ENCODE measurements around the gene FRMD4B. TPM values are rescaled to one million over a fixed set of nuclear protein-coding genes. Genes with fewer than 3 reads are reported as not detected.

FRMD4B gene
- total and polyA plus RNA-seq, 10 of the 15 experiments (the other 5 are each of a cell fraction or from before 2014, with no cell fraction given) = 3.9 to 11.4 (median 8.0) TPM

DNA sequence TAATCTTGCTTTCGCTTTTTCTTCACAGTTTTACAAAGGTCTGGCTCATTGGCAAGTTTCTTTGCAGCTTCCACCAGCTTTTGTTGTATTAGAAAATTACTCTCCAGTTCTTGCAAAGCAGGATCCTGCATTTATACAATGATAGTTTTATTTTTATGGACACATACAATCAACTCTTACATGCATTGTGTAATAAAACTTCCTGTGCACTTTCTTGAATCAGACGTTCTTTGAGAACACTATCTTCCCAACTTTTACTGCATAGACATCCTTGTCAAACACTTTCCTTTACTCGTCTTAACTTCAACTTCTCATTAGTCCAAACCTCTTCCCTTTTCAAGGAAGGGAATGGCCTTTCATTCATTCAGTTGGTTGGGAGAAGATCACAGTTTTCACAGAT lies 192.1 kb downstream of the FRMD4B start (continued):
- TF ChIP-seq SIX5 (IDR thresholded peaks at IDR 0.05; ENCODE audit: low read depth, low read length, severe bottlenecking) (no peak), IKZF2 (IDR thresholded peaks at IDR 0.05) (no peak), ELK1 (IDR thresholded peaks at IDR 0.05; ENCODE audit: low read depth, low read length) (no peak)

DNA sequence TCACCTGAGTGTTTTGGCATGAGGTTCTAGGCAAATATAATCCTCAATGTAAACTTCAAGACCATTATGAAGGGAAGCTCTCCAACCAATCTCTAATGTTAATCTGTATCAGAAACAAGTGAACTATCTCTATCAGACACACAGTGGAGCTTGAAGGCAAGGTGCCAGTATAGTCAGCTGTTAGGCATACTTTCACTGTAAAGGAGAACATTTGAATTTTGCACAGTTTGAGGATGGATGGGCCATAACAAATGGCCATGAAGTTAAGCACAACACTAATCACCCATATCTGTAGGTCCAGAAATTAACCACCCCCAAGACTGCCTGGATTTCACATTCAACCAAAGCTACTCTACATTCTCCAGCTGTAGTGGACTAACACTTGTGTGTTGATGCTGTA lies 194.4 kb downstream of the FRMD4B start:
- ChIA-PET RAD21 (ENCODE audit: unreplicated experiment) (no interaction called here), POLR2A (no interaction called here), CTCF (interaction anchor here (1.6 to 2.1 kb wide), 3 partner anchors 22 to 115 kb away, joined by 3 to 8 read pairs (median 4); no protein-coding TSS in a partner anchor), SMC1A (ENCODE audit: uncharacterized antibody, unreplicated experiment) (interaction anchor here (1.0 to 2.6 kb wide), 6 partner anchors 8 to 31 kb away, joined by 3 to 6 read pairs (median 4); no protein-coding TSS in a partner anchor)
- Histone ChIP-seq H3K27me3 (replicated peaks in 1 of 2; ENCODE audit: control insufficient read depth in 2 of 2, insufficient read depth in 2 of 2, low read length in 1 of 2) (no peaks in the 10 kb centered on the region), H4K20me1 (ENCODE audit: control insufficient read depth, insufficient read depth) (no peaks in the 10 kb centered on the region), H3K79me2 (ENCODE audit: control insufficient read depth, insufficient read depth, low read length) (no peaks in the 10 kb centered on the region), H3K9ac (ENCODE audit: control insufficient read depth, insufficient read depth, low read length) (no peak overlapping the region), H2AFZ (ENCODE audit: control insufficient read depth, low read depth, low read length) (no peak overlapping the region), H3K4me1 (ENCODE audit: control insufficient read depth, insufficient read depth, low read length) (no peaks in the 10 kb centered on the region), H3K27ac (ENCODE audit: control insufficient read depth, insufficient read depth) (no peak overlapping the region), H3K4me2 (ENCODE audit: control insufficient read depth, insufficient read depth) (no peak overlapping the region), H3K36me3 (ENCODE audit: control insufficient read depth in 2 of 2, insufficient read depth in 2 of 2, low read length in 1 of 2) (no peaks in the 10 kb centered on the region), H3K4me3 (no peak overlapping the region), H3K9me3 (replicated peaks; ENCODE audit: control insufficient read depth, insufficient read depth, low read length) (no peaks in the 10 kb centered on the region; the same call in 2 of the 3 replicates)
- FAIRE-seq (no peak), ATAC-seq (no peak), DNase-seq (ENCODE audit: low read depth, low spot score) (no peak)
- no TSS peak for BruUV-seq (replicated peaks)
- in situ Hi-C loops (cut with MboI) = no loop called here
- intact Hi-C loops (cut with micrococcal nuclease; ENCODE audit: unreplicated experiment) = no loop called here
- TF ChIP-seq CBFB (IDR thresholded peaks at IDR 0.05; ENCODE audit: low read depth) (no peak), WRNIP1 (IDR thresholded peaks at IDR 0.05; ENCODE audit: borderline replicate concordance, low read depth, low read length) (no peak), EP300 (IDR thresholded peaks at IDR 0.05; ENCODE audit: borderline replicate concordance in 1 of 2, control insufficient read depth in 1 of 2, low read depth in 2 of 2, low read length in 2 of 2) (no peak), KLF5 (IDR thresholded peaks at IDR 0.05; ENCODE audit: partially characterized antibody) (no peak), HDAC2 (IDR thresholded peaks at IDR 0.05) (no peak), SMARCA5 (IDR thresholded peaks at IDR 0.05) (no peak), NFXL1 (IDR thresholded peaks at IDR 0.05; ENCODE audit: borderline replicate concordance) (no peak), GATAD2B (conservative IDR thresholded peaks at IDR 0.05; ENCODE audit: low read depth) (no peak), SREBF1 (IDR thresholded peaks at IDR 0.05; ENCODE audit: low read length) (no peak), USF2 (IDR thresholded peaks at IDR 0.05; ENCODE audit: borderline replicate concordance, low read depth, low read length) (no peak), NFYB (IDR thresholded peaks at IDR 0.05; ENCODE audit: insufficient read depth, low read depth, low read length) (no peak)
- TF ChIP-seq, protein P1, sequence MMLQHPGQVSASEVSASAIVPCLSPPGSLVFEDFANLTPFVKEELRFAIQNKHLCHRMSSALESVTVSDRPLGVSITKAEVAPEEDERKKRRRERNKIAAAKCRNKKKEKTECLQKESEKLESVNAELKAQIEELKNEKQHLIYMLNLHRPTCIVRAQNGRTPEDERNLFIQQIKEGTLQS (IDR thresholded peaks at IDR 0.05; ENCODE audit: borderline replicate concordance, extremely low read depth, low read depth, low read length) = no peak
- TF ChIP-seq, protein P2, sequence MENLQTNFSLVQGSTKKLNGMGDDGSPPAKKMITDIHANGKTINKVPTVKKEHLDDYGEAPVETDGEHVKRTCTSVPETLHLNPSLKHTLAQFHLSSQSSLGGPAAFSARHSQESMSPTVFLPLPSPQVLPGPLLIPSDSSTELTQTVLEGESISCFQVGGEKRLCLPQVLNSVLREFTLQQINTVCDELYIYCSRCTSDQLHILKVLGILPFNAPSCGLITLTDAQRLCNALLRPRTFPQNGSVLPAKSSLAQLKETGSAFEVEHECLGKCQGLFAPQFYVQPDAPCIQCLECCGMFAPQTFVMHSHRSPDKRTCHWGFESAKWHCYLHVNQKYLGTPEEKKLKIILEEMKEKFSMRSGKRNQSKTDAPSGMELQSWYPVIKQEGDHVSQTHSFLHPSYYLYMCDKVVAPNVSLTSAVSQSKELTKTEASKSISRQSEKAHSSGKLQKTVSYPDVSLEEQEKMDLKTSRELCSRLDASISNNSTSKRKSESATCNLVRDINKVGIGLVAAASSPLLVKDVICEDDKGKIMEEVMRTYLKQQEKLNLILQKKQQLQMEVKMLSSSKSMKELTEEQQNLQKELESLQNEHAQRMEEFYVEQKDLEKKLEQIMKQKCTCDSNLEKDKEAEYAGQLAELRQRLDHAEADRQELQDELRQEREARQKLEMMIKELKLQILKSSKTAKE (IDR thresholded peaks at IDR 0.05; ENCODE audit: low read depth, poor library complexity, severe bottlenecking) = no peak
